Renal cortical epithelial cell (primary cell): ENCODE results near the gene MYO9A. TPM values are rescaled to one million over a fixed set of nuclear protein-coding genes. Genes with fewer than 3 reads are reported as not detected.
"Not testable (repeated sequence)": the region's sequence is repeated elsewhere in the genome, so short reads cannot be mapped to it uniquely, and the experiment has no call there.

Source experiments
- DNase-seq: peaks from one replicate; pipeline ENCODE4 v3.0.0-alpha.2; 2011; ENCODE audit warnings: low read depth
- total RNA-seq: library from RNA; depleted of rRNA; stranded (reverse); fragments of >200 nt; gene quantifications from 2 replicates; pipeline ENCODE4 v1.2.3, GENCODE V29; 2014

Gene MYO9A
- total RNA-seq, 1 donor from 2014 or later: 111 TPM

DNA sequence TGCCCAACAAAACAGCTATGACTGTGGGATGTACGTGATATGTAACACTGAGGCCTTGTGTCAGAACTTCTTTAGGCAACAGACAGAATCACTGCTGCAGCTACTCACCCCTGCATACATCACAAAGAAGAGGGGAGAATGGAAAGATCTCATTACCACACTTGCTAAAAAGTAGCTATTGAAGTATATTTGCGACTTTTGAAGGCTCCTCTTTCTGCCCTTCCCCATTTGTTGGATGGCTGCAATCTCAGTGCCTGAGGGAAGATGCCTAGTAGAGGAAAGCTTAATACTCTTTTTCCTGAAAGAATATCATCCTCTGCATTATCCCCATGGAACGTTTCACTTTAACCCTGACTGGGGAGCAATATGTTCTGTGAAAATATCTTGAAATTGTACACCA, 22.1 kb upstream of the MYO9A start:
- no peak for DNase-seq

DNA sequence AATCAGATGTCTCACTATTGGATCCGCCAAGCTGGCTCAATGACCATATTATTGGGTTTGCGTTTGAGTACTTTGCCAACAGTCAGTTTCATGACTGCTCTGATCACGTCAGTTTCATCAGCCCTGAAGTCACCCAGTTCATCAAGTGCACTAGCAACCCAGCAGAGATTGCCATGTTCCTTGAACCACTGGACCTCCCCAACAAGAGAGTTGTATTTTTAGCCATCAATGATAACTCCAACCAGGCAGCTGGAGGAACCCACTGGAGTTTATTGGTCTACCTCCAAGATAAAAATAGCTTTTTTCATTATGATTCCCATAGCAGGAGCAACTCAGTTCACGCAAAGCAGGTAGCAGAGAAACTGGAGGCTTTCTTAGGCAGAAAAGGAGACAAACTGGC, 21.7 kb upstream of the MYO9A start:
- DNase-seq: no peak

DNA sequence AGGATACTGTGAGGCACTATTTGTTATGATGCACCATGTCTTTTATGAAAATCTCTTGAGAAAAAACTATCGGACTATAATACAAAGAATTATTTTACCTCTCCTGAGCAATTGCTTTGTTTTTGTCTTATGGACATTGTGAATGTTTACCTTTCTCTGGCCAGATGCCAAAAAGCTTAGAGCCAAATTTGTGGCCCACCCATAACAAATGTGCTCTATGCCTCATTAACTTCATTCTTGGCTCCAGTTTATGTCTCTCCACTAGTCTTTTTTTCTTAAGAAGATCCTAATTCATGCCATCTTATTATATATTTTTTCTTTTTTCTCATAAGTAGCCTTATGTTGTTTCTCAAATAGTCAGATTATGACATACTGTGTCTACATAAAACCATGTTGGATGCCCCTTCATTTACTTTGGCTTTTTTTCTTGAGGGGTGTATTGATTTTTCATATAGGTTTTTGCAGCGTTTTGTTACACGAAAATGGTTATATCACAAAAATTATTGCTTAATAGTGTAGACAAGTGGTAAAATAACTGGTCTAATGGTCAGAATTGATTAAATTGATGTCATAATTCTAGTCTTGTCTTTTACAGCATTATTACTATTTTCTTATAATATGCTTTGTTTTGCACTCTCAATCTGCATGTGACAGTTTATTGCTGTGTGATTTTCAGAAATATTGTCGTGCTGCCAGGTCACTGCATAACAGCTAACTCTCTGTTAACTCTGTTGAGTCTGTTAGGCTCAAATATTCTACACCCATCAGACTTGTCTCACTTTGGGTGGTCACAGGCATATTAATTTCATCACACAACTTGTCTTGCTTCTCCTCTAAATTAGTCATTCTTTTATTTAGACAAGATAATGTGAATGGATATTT, 18.5 kb upstream of the MYO9A start:
- peak; percentile 79 for DNase-seq

DNA sequence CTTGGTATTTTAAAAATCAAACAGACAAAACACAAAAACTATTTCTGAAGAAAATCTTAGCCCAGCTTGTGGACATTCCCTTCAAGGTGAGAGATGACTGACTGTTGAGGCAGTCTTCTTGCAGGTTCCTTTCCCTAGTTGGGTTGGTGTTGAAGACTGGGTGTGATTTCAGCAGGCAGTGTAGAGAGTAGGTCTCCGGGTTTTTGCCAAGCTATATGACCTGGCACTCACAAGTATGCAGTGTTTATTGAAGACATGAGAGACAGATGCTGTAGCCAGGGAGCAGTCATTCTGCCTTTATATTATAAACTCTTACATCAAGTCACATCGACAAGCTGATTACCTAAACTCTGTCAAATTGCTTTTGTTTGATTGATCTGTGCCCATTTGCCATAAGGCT, 17.8 kb upstream of the MYO9A start:
- peak; percentile 49 for DNase-seq

DNA sequence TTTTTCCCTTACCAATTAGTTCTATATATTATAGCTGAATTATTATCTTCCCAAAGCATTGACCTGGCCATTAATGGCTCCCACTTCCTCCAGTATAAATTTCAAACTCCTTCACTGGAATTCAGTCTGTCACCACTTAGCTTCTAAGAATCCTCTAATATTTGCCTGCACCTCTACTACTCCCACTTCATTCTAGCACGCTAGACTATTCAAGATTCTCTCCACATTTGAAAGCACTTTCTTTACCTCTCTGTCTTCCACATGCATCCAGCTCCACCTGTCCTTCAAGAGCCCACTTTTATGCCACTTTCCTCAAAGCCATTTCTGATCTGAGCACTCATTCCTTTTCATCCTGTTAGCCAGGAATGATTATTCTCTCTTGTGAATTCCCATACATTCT, 15.3 kb upstream of the MYO9A start:
- no peak for DNase-seq

DNA sequence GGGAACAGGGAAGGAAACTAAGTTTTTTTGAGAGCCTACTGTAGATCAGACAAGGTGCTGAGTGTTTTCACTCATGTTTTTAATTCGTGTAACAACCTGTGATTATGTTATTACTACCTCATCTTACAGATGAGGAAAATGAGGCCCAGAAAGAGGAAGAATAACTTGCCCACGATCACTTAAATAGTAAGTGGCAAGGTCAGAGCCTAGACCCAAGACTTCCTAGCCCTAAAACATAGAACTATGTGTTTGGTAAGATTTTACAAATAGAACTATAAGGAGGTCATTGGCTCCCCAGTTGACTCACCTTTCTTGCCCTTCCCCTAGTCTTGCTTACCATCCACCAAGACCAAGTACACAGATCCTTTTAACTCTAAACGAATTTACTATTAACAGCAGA, 14.0 kb upstream of the MYO9A start:
- no peak for DNase-seq

DNA sequence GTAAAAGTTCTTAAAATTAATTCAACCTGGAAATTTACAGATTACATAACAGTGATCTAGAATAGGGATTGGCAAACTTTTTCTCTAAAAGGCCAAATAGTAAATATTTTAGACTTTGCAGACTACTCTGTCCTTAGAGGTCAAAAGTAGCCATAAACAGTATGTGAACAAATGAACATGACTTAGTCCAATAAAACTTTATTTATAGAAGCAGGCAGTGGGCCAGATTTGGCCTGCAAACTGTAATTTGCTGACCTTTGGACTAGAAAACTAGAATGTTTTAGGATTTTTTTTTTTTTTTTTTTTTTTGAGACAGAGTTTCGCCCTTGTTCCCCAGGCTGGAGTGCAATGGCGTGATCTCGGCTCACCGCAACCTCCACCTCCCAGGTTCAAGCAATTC, 12.3 kb upstream of the MYO9A start:
- DNase-seq: no peak

DNA sequence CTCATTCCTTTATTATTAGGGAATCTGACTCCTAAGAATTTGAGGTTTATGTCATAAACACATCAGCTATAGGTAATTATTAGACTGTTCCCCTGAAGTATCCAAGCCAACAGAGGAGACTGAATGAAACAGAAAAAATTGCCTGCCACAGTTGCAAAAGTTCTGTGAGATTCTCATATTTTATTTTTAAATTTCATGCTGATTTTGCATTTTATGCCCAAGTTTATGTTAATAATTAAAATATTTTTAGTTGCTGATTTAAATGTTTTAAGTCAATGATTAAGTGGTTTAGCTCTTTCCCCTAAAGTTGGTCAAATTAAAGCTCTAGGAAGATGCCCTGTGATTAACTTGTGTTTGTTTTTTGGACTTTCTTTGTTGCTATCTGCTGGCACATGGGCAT, 10.4 kb upstream of the MYO9A start:
- DNase-seq: no peak

DNA sequence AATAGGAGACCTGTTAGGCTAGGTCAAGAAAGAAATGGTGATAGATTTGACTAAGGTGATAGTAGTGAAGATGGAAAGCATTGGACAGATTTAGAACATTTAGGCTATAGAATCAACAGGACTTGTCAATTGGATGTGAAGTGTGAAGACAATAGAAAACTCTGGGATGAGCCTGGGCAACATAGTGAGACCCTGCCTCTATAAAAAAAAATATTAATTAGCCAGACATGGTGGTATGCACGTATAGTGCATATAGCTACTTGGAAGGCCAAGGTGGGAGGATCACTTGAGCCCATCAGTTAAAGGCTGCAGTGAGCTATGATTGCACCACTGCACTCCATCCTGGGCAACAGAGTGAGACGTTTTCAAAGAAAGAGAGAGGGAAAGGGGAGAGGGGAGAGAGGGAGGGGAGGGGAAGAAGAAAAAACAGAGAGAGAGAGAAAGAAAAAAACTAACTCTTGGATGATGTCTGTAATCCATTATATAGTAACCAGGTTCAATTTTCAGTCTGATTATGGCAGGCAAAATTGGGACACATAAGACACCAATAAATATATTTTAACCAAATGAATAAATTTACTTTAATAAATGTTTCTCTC, 9.9 kb upstream of the MYO9A start:
- DNase-seq: no peak

DNA sequence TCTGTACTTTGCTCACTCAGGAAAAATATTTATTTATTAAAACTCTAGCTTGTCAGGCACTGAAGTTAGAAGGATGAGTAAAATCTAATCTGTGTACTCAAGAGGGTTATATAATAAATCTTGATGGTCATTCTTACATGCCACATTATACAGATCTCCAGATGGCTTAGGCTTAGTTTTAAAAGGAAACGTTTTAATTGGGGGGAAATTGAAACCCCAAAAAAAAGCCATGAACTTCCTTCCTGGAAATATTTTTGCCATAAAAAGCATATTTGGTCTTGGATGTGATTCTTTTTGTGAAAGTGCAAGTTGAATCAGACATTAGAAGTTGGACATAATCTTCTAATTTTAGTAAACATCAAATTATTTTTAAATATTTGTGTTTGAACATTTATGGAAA, 6.3 kb upstream of the MYO9A start:
- no peak for DNase-seq

DNA sequence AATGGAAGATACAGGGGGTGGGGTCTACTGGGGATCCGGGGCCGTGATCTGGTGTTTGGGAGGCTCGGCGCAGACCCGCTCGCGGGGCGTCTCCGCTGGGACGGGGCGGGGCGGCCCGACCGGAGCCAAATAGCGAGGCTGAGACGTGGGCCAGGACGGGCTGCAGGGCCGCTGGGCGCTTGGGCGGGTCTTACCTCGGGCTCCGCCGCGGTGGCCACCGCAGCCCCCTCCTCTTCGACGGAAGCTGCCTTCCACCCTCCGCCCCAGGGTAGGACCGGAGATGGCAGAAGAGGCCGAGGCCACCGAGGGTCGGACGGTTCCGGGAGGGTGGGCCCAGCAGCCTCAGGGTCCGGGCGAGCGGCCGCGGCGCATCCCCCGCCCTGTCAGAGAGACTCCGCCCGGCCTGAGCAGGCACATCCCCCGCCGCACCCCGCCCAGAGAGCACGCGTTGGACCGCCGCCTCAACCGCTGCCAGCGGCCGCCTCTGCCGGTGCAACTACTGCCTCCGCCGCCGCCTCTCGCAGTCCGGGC, 399 bp downstream of the MYO9A start:
- no peak for DNase-seq

DNA sequence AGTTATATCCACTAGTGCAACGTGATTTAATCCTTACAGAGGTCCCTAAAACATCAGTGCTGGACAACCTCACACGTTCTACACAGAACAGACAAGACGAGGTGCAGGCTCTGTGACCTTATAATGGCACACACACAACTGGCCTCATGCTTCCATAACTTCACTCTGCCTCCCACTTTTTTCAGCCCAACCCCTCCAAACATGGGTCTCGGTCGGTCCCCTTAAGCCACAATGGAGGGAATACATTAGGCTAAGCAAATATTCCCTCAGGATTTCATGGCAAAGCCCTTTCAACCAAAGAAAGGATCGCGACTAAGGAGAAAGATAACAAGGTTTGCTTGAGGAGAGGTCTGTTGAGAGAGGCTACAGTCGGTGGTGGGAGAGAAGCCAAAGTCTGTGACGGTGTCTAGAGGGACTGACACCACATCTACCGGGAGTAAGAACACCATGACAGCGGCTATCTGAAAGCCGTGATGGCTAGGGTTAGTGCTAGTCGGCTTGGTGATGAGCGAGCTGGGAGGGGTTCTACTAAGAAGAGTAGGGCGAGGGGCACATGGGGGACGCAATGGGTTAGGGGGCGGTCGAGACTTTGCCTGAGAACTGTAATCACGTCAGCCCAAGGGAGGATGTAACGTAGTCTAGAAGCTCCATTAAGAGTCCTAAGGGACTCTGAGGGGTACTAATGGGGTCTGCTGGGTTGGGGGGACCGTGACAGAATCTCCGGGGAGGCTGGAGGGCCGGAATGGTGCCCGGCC, 1.0 kb downstream of the MYO9A start:
- no peak for DNase-seq

DNA sequence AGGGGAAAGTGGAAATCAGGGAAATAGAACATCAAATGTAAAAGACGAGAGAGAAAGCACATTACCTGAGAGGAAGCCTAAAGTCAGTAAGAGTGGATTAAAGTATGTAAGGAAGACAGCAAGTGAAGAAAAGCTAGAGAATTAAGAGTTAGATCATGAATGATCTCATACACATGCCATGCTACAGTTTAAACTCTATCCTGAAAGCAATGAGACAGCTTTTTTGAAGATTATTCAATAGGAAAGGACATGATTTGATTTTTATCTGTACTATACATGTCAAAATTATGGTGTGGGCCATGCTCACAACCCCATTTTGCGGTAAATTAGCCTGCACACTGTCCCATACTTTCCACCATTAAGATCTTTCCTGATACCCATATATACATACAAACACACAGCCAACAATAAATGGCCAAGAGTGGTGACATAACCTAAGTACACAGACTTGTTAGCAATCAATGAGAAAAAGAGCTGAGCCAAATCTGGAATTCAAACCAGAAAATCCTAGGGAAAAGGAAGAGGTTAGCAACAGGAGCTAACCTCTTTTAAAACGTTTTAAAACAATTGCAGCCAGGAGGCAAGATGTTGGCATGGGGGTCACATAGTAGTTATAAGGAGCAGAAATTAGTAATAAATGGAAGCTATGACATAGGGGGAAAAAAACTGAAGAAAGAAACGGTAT, 4.5 kb downstream of the MYO9A start:
- DNase-seq: no peak

DNA sequence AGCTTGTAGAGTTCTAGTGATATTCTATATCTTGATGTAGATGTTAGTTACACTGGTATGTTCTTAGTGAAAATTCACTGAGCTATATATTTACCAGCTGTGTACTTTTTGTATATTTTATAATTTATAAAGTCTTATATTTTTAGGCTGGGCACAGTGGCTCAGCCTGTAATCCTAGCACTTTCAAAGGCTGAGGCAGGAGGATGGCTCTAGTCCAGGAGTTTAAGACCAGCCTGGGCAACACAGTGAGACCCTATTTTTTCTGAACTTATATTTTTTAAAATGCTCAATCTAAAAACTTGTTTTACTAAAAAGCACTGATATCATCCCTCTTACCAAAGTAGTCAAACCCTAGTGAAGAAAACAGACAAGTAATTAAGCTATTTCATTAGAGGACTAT, 5.1 kb downstream of the MYO9A start:
- DNase-seq: no peak

DNA sequence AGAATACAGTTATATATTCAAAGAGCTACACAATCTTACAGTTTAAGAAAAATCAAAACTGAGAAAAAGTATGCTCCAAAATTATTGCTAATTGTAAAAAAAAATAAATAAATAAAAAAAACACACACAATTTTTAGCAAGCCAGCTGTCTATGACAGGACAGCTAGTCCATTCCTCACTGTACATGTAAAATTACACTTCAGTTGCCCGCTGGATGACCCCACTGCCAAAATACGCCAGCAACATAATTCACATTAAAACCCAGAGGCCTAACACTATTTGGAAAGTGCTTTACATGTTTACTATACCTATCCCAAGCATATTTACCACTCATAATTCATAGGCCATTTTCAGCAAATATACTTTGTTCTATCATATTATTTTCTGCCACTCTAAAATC, 5.8 kb downstream of the MYO9A start:
- DNase-seq: no peak

DNA sequence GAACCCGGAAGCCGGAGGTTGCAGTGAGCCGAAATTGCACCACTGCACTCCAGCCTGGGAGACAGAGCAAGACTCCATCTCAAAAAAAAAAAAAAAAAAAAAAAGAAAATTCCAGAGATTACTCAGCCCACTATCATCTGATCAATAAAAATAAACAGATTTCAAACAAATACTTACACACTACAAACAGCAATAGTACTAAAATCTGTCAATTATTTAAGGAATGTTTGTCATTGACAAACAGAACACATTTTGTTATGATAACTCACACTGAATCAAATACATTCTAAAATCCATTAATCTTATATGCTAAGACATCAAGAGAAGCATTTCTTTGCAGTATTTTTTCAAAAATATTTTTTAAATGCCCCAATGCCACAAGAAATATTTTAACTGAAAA, 7.6 kb downstream of the MYO9A start:
- DNase-seq: peak; percentile 64

DNA sequence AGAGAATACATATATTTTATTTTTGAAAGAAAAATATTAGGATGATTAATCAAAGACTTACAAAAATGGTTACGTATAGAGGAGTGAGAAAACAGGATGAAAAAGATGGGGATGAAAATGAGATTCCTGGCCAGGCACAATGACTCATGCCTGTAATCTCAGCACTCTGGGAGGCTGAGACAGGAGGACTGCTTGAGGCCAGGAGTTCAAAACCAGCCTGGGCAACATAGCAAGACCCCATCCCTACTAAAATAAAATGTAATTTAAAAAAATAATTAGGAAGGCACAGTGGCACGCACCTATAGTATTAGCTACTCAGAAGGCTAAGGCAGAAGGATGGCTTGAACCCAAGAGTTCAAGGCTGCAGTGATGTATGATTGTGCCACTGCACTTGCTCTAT, 11.9 kb downstream of the MYO9A start:
- no peak for DNase-seq

DNA sequence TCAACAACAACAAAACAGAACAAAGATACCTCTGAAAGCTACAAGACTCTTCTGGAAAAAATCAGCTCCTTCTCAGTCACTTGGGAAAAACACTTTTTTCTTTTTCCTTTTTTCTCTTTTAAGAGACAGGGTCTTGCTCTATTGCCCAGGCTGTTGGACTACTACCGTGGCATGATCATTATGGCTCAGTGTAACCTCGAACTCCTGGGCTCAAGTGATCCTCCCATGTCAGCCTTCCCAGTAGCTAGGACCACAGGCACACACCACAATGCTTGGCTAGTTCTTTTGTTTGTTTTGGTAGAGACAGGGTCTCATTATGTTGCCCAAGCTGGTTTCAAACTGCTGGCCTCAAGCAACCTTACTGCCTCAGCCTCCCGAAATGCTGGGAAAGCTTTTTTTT, 12.8 kb downstream of the MYO9A start:
- DNase-seq: no peak

DNA sequence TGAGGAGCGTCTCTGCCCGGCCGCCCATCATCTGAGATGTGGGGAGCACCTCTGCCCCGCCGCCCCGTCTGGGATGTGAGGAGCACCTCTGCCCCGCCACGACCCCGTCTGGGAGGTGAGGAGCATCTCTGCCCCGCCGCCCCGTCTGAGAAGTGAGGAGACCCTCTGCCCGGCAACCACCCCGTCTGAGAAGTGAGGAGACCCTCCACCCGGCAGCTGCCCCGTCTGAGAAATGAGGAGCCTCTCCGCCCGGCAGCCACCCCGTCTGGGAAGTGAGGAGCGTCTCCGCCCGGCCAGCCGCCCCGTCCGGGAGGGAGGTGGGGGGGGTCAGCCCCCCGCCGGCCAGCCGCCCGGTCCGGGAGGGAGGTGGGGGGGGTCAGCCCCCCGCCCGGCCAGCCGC, 17.4 kb downstream of the MYO9A start:
- DNase-seq: not testable (repeated sequence)

DNA sequence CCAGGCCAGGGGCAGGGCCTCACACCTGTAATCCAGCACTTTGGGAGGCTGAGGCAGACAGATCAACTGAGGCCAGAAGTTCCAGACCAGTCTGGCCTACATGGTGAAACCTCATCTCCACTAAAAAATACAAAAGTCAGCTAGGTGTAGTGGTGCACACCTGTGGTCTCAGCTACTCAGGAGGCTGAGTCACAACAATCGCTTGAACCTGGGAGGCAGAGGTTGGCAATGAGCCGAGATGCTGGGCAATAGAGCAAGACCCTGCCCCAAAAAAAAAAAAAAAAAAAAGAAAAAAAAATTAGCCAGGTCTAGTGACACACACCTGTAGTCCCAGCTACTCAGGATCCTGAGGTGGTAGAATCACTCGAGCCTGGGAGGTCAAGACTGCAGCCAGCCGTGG, 18.8 kb downstream of the MYO9A start:
- DNase-seq: no peak

DNA sequence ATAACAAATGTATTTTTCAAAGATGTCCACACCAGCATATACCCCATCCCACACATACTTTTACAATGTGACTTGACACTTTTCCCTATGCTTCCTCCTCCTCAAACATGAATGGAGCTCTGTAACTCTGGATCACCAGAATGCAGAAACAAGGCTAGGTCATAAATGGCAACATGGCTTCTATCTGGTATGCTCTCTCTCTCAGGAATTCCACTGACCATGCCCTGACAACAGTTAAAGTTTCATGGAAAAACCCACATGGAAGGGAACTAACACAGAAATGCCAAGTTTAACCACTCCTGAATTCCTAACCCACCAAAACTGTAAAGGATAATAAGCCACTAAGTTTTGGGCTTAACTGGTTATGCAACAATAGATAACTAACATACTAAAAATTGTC, 19.9 kb downstream of the MYO9A start:
- DNase-seq: peak; percentile 47

DNA sequence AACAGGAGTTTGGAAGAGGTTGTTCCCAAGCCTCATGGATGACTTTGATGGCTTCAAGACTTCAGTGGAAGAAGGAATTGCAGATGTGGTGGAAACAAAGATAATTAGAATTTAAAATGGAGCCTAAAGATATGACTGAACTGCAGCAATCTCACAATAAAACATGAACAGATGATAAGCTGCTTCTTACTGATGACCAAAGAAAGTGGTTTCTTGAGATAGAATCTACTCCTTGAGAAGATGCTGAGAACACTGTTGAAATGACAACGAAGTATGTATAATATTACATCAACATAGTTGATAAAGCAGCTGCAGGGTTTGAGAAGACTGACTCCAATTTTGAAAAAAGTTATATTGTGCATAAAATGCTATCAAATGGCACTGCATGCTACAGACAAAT, 21.2 kb downstream of the MYO9A start:
- DNase-seq: no peak
